HG02763 (cell line): ENCODE results near the gene NEIL3.
"Not testable (repeated sequence)": the region's sequence is repeated elsewhere in the genome, so short reads cannot be mapped to it uniquely, and the experiment has no call there.

Experiments
- ATAC-seq: cut with Tn5 transposase; IDR thresholded peaks from one replicate; pipeline ENCODE4 v1.9.1; 2021; ENCODE audit warnings: mild to moderate bottlenecking, moderate library complexity; ENCODE audit not compliant: unreplicated experiment

Gene NEIL3

DNA sequence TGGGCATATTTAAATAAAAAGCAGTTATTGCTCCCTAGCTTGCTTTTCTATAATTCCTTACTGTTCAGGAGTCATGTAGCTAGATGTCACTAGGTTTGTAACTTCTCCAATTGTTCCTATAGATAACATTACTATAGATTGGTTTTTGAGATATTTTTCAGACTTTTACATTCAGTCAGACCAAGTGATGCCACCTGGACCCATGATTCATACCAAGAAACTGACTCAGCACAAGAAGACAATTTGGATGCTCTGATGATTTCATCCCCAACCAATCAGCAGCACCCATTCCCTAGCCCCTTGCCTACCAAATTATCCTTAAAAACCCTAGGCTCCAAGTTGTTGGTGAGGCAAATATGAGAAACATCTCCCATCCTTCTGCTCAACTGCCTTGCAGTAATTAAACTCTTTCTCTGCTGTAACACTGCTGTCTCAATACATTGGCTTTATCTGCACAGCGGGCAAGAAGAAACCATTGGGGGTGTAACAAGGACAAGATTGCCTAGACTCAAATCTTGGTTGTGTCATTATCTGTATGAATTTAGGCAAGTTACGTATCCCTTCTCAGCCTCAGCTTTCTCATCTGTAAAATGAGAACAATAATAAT is 11.8 kb upstream of the NEIL3 start:
- no peak for ATAC-seq

DNA sequence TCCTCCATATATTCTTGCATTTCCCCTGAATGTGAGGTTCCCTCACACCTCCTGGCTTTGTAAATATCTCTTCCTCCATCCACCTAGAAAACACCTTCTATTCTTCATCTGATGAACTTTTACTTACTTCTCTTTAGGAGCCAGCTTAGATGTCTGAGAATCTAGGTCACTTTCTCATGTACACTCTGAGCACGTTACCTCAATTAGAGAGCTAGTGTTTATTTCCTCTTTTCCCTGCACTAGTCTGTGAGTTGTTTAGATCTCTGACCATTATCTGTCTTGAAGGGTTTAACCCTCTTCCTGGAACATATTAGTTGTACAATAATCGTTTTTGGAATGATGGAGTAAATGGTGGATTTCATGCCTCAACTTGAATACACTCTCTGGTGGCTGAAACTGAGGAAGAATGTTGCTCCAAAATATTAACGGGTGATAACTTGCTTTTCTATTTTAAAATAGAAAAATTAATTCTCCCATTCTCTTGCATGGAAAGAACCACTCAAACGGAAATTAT is 8.5 kb upstream of the NEIL3 start:
- ATAC-seq, result no peak

DNA sequence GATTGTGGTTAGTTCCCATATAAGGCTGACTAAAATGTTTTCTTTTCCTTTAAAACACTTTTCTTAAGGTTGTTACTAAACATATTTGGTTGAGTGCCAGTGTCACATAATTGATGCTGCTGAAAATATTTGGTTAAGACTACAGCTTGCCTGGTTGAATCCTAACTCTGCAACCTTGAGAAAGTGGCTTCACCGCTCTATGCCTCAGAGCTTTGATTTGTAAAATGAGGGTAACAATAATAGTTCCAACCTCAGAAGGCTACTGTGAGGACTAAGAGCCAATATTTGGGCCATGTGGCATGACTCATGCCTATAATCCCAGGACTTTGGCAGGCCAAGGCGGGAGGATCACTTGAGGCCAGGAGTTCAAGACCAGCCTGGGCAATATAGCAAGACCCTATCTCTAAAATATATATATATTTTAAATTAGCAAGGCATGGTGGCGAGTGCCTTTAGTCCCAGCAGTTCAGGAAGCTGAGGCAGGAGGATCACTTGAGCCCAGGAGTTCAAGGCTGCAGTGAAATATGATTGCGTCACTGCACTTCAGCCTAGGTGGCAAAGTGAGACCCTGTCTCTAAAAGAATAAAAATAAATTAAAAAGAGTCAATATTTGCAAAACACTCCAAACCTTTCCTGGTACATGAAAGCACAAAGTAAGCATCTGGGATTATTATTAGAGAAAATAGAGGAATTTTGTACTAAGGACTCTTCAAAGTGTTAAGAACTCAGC is 7.1 kb upstream of the NEIL3 start:
- ATAC-seq, result no peak

DNA sequence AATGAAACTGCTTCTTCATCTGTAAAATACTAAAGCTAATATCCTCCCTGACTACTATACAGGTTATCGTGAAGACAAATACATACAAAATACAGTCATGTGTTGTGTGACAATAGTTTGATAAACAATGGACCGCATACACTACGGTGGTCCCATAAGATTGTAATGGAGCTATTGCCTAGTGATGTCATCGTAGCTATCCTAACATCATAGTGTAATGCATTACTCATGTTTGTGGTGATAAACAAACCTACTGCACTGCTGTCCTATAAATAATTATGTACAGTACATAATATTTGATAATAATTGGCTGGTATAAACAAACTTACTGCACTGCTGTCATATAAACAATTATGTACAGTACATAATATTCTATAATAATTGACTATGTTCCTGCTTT is 5.6 kb upstream of the NEIL3 start:
- ATAC-seq, result no peak

DNA sequence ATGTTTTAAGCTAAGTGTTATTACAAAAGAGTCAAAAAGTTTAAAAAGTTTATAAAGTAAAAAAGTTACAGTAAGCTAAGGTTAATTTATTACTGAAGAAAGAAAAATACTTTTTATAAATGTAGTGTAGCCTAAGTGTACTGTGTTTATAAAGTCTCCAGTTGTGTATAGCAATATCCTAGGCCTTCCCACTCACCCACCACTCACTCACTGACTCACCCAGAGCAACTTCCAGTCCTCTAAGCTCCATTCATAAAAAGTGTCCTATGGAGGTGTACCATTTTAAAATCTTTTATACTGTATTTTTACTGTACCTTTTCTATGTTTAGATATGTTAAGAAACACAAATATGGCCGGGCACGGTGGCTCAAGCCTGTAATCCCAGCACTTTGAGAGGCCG is 4.8 kb upstream of the NEIL3 start:
- ATAC-seq, result not testable (repeated sequence)

DNA sequence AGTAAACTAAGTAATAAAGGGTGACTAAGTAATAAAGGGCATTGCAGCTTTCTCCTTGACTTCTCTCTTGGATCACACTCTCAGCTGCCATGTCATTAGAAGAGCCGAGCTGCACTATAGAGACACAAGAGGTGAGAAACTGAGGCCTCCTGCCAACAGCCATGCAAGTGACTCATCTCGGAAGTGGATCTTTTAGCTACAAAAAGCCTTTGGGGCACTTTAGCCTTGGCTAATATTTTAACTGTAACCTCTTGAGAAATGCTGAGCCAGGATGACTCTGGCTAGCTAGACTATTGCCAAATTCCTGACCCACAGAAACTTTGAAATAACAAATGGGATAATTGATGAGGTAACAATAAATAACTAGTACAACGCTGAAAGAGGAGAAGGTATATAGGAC is 1.5 kb upstream of the NEIL3 start:
- no peak for ATAC-seq

DNA sequence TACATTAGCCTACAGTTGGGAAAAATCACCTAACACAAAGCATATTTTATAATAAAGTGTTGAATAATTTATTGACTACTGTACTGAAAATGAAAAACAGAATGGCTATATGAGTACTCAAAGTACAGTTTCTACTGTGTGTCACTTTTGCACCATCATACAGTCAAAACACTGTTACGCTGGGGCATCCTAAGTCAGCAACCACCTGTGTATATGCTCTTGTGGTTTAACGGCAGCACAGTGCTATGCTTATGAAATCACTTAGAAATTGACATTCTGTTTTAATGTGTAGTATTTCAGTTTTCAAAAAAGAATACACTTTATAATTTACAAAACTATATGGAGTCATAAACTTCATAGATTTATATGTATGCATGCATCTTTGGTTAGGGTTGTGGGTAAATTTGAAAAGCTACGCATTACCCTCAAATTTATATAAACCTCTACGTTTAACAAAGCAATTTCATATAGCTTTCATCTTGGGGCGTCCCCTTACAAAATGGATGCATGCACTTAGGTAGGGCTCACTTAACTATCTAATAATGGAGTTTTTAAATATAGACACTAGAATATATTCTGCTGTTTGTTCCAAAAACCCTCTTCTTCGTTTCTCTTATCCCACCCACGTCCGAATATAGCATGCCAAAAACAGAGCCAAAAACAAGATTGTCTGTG is 690 bp upstream of the NEIL3 start:
- ATAC-seq, result no peak

DNA sequence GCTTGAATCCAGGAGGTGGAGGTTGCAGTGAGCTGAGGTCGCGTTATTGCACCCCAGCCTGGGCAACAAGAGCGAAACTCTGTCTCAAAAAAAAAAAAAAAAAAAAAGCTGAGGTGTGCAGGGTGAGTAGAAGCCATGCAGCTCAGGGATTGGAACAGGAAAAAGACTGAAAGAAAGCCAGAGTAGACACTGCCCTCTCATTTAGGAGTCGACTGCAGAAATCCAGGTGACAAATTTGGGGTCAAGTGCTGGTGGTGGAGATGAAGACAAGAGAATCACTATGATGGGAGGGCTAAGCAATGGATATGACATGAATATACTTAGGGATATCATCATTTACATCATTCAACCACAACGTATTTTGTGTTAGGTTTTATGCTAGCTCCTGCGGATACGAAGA is 1.9 kb downstream of the NEIL3 start:
- no peak for ATAC-seq

DNA sequence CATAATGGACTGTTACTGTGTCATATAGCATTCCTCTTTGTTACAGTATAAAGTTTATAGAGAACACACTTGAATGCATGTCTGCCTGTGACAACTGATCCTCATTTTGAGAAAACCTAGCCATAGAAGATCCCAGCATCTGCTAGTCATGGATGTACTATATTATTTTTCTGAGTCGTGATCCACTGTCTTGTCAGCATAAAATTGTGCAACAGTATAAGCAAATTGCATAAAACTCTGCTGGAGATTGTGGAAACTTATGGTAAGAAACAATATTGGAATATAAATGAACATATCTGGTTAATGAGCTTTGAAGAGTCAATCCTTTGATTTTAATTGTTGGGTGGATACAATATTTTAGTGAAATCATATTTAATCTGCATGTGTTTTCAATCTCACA is 3.6 kb downstream of the NEIL3 start:
- ATAC-seq, result no peak

DNA sequence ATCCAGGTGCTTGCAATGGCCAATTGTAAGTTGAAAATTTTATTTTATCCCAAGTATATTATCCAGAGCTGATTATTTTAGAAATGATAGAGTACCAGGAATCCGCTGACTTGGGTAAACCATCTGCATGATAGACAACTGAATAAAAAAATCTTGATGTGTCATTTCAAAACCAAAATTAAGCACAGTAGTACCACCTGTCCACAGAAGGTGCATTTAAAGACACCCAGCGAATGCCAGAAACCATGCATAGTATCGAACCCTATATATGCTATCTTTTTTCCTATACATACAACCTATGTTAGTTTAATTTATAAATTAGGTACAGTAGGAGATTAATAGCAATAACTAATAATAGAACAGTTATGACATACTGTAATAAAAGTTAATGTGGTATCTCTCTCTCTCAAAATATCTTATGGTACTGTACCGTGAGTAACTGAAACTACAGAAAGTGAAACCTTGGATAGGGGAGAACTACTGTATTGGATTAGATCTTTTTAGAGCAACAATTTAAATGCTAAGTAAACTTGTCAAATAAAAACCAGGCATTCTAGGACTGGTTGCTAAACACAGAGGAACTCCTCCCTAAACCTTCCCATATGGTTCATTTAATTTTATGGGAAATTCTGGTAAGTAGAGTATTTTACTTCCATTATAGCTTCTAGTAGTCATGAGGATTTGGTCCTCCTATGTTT is 6.2 kb downstream of the NEIL3 start:
- ATAC-seq, result no peak

DNA sequence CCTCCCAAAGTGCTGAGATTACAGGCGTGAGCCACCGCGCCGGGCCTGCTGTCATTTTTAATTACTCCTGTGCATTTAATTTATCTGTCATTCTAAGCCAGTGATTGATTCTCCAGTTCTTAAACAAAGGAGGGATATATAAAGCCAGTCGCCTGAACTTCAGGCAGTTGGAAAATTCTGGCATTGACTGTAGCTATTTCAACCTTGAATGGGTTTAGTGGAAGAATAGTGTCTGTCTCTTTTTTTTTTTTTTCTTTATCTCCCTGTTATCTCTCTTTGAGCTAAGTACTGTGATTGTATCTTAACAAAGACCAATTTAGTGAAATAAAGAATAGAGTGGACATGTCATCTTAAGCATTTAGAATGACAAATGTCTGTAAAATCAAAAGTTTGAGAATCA is 11.0 kb downstream of the NEIL3 start:
- ATAC-seq, result no peak

DNA sequence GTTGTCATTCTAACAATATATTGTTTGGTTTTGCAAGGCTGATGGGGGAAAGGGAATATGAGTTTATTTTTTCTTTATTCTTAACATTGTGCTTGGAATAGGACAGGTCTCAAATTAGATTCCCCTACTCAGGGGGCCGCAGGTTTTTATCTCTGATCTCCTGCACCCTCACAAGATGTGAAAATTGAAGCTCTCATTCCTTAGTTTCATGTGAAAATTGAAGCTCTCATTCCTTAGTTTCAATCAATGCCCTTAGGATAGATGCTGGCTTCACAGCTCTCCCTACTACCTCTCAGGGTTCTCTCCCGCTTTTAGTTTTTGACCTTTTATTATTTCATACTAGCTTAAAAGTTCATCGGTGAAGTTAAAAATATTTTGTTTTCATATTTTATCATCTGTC is 12.0 kb downstream of the NEIL3 start:
- ATAC-seq, result no peak

DNA sequence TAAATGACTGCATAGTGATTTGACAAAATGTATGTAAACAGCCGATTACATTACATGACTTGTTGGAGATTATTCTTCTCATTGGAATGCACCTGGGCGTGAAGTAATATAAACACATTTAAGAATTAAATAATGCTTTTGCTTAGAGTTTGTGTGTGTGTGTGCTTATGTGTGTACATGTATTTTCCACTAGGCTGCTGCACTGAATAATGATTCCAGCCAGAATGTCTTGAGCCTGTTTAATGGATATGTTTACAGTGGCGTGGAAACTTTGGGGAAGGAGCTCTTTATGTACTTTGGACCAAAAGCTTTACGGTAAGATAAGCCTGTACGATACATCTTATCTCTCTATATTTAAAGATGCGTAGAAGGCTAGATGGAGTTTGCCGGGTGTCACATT is 12.6 kb downstream of the NEIL3 start:
- ATAC-seq, result no peak

DNA sequence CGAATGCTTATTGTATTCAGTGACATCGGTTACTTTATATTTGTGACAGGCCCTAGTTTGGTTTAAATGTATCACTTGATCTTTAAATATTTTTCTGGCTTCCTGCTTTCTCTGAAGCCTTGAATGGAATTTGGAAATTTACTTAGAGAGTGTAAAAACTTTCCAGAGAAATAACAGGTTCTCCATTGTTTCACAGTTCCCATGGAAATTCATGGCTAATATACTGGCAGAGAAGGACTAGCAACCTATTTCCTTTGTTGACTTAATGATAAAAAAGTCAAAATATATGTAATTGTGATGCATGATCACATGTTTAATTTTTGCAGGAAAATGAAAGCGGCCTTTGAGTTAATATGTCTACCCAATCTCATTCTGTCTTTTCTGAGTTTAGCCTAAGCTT is 13.2 kb downstream of the NEIL3 start:
- ATAC-seq, result no peak

DNA sequence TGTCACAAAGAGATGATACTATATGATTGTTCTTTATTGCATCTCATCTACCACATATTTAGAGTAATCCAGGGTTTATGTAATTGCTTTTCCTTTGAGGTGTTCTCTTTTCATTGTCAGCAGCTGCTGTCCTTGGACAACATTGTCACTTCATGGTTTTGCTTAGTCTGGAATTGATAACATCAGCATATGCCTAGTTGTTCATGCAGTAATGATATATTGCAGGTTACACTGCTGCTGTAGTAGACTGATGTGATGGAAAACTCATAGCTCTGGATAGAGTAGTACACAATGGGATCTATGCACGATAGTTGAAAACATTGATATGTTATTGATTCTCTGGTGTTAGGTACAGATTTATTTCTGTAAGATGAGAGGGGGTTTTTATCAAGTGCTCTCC is 13.7 kb downstream of the NEIL3 start:
- ATAC-seq, result no peak

DNA sequence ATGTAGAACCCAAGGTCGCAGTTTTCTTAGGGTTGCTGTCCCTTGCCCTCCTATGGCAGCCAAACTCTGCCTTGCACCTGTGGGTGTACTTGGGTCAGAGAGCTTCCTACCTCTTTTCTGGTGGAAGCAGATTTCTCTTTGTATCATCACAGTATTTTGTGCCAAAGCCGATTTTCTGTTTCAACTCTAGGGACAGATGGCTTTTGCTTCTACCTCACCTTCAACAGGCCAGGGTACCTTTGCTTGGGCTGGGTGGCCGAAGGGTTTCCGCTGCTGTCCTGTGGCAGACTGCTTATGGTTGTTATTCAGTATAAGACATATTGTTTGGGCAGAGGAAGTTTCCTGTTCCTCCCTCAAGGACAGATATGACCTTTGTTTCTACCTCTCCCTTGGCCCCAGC is 22.4 kb downstream of the NEIL3 start:
- no peak for ATAC-seq

DNA sequence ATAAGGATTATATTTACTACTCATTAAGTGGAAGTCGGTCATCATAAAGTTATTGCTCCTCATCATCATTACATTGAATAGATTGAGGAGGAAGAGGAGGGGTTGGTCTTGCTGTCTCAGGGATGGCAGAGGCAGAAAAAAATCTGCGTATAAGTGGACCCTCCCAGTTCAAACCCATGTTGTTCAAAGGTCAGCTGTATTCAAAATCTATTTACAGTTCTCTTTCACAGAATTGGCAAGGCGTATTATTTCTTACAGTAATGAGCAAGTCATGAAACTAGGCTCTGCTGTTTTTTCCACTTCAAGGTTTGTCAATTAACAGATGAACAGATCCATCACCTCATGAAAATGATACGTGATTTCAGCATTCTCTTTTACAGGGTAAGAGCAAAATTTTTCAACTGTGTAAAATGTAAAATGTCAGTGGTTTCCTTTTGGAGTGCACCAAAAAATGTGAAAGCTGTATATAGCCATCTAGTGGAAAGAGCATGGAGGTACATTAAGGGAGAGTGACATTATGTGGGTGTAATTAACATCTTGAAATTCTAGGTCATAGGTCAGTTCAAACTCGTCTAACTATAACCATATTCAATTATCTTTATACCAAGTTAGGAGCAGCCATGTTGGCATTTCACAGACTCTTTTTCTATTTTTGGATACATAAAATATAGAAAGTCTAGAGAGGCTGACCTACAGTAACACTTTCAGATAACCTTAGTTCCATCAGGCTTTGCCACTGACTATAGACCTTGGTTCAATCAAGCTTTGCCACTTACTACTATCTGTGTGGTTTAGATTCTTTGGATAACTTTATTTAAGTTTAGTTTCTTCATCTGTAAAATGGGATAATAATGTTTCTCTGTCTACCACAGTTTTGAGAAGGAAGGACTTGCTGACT is 30.1 kb downstream of the NEIL3 start:
- ATAC-seq, result peak; percentile 92

DNA sequence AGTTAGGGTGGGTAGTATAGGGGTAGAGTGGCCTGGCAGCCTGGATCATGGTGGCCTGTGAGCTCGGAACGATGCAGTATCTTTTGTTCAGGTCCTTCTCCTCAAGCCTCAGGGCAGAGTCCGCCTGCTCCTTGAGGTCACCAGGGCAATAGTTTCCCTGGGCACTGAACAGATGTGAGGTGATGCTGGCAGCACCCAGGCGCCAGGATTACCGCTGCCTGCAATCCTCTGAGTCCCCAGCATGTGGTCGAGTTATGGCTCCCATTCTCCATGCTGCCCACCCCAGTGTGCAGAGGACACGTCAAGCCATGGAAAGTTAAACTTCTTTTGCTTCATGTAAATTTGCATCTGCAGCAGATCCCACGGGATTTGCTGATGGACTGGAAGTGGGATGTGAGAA is 38.7 kb downstream of the NEIL3 start:
- ATAC-seq, result no peak

DNA sequence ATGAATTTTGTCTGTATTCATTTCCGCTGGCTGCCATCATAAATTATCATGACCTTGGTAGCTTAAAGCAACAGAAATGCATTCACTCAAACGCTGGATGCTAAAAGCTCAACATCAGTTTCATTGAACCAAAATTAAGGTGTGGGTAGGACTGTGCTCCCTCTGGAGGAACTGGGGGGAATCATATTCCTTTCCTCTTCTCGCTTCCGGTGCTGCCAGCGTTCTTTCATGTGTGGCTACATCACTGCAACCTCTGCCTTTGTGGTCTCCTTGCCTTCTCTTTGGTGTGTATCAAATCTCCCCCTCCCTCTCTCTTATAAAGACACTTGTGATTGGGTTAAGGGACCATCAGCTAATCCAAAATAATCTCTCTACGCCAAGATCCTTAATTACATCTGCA is 39.5 kb downstream of the NEIL3 start:
- ATAC-seq, result no peak

DNA sequence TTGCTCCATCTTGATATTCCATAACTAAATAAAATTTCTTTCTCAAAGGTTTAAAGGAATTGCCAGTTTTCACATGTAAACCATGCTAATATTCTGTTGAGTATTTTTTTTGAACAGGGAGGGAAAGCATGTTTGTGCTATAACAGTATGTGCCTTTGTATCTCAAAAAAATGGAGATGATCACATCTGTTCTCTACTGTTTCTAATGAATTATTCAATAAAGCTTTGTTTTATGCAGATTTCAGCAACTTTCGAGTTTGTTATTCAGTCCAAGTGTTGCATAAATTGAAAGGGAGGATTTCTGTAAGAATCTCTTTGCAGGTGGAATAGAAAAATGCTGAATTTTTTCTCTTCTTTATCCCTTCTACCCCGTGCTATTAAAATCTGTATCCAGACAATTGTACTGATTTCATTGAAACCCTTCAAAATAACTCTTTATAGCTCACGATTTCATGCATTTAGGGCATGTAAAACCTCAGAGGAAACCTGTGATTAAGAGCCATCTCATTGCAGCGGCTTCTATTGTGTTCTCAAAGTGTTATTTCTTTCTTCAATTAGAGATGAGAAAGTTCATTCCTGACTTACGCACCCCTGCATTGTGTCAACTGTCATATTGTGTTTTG is 42.1 kb downstream of the NEIL3 start:
- ATAC-seq, result no peak
